GM20000 (cell line): ENCODE data around the gene S100A9.

Source experiments
- DNase-seq: peaks from one replicate; pipeline ENCODE4 v3.0.0; 2012; ENCODE audit warnings: low spot score
- TF ChIP-seq, protein P1 (sequence below): IDR thresholded peaks from 2 replicates; pipeline ENCODE4 v1.5.1; 2012; ENCODE audit warnings: mild to moderate bottlenecking, control low read depth; ENCODE audit errors: extremely low read depth, missing control alignments

The S100A9 gene

DNA sequence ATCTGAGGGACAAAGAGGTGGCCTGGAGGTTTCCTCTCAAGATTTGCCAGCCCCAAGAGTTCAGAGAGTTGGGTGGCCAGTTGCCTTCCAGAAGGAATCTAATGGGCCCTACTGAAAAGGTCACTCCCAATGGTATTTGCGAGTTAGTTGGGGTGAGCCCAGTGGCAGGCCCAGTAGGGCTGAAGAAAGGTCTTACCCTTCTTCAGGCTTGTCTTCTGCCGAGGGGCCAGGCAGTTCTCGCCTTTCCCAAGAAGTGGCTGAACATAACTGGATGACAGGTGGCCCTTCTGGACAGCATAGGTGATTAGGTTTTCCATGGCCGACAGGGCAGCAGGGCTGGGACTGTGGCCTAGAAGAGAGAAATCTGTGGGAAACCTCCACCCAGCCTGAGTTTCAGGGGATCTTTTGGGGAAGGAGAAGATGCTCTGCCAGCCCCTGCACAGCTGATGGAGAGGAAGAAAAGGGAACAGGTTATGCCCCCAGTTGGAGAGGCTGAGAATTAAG lies 16.2 kb upstream of the S100A9 start:
- TF ChIP-seq, protein P1, sequence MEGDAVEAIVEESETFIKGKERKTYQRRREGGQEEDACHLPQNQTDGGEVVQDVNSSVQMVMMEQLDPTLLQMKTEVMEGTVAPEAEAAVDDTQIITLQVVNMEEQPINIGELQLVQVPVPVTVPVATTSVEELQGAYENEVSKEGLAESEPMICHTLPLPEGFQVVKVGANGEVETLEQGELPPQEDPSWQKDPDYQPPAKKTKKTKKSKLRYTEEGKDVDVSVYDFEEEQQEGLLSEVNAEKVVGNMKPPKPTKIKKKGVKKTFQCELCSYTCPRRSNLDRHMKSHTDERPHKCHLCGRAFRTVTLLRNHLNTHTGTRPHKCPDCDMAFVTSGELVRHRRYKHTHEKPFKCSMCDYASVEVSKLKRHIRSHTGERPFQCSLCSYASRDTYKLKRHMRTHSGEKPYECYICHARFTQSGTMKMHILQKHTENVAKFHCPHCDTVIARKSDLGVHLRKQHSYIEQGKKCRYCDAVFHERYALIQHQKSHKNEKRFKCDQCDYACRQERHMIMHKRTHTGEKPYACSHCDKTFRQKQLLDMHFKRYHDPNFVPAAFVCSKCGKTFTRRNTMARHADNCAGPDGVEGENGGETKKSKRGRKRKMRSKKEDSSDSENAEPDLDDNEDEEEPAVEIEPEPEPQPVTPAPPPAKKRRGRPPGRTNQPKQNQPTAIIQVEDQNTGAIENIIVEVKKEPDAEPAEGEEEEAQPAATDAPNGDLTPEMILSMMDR: no peak
- peak; percentile 0 for DNase-seq

DNA sequence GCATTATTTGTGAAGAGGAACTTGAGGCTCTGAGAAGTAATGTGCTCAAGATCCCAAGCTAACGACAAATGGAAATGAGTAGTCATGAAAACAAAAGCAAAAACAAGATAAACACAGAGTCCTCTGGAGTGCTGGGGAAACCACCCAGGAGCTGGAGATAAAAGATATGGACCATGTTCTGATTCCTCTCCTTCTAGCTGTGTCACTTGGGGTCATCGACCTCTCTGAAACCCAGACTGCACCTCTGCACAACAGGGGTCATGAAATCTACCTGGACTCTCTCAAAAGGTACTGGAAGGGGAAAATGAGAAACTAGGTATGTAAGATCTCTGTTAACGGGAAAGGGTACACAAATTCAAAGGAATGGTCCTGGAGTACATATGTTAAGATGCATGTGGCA lies 15.5 kb upstream of the S100A9 start:
- no peak for DNase-seq
- TF ChIP-seq, protein P1: no peak

DNA sequence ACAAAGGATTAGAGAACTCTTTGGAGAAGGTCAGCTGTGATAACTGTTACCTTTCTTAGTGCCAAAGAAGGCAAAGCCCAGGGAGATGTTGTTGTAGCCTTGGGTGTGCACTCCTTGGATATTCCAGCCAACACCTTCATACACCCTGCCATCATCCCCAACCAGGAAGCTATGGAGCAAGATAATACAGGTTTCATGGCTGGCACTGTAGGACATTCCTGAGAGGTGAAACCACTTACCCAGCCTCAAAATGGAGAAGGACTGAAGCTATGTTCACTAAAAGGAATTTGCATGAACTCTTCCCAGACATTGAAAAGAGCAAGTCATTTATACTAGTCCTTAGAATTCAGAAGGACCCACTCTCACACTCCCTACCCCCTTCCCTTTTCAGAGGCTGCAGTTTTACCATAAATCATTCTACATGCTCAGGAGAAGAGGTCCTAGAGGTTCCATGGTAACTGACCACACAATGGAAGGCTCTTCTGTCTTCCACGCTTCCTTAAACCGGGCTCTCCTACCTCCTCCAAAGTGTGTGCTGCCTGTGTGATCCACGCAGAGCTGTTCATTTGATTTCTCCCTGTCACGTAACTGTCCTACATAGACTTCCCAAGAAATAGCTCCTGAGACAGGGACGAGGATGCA lies 14.5 kb upstream of the S100A9 start:
- TF ChIP-seq, protein P1: no peak
- DNase-seq: peak; percentile 1

DNA sequence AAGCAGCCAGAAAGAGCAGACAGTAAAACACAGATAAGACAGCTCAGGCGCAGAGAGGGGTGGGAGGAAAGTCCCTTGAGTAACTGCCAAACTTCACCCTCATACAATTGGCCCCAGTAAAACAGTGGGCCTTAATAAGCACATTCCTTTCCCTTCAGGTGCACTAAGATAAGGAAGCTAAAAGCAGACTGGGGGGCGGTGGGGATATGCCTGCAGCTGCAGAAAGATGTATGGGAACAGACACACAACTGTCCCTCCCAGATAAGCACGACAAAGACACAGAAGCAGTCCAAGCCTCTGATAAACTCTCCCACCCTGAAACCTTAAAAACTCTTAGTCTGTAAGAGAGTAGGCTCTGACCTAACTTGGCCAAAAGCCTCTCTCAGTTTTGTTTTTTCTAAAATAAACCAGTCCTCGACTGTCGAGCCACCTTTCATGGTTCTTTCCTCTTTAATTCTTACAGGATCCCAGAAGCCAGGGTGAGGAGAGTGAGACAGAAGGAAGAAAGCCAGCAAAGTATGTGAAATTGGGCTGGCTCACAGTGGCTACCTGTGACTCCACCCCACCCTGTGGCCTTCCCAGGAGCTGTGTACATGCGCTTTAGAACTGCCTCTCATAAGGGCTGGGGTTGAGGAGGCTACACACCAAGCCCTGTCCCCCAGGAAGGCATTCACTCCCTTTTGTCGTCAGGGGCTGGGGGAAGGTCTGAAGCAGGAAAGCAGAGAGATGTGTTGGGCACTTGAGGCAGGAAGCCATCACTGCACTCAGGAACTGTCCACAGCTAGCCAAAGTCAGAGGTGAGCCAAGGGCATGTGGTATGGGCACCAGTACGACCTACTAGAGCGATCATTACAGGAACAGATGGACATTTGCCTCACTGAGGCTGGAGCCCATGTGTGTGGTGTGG lies 13.6 kb upstream of the S100A9 start:
- TF ChIP-seq, protein P1: no peak
- peak; percentile 10 for DNase-seq

DNA sequence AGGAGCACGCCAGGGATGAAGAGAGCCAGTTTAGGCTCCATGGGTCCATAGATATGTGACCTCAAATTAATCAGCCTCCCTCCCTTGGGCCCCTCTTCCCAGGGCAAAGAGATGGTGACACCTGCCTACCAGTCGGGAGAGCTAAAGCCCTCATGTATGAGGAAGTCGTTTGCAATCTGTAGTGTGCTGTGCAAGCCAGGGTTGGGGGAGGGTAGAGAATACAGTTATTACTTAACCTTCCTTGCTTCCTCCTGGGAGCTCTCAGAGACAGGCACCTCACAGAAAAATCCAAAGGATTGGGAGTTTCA lies 13.0 kb upstream of the S100A9 start:
- peak; percentile 10 for DNase-seq
- TF ChIP-seq, protein P1: no peak

DNA sequence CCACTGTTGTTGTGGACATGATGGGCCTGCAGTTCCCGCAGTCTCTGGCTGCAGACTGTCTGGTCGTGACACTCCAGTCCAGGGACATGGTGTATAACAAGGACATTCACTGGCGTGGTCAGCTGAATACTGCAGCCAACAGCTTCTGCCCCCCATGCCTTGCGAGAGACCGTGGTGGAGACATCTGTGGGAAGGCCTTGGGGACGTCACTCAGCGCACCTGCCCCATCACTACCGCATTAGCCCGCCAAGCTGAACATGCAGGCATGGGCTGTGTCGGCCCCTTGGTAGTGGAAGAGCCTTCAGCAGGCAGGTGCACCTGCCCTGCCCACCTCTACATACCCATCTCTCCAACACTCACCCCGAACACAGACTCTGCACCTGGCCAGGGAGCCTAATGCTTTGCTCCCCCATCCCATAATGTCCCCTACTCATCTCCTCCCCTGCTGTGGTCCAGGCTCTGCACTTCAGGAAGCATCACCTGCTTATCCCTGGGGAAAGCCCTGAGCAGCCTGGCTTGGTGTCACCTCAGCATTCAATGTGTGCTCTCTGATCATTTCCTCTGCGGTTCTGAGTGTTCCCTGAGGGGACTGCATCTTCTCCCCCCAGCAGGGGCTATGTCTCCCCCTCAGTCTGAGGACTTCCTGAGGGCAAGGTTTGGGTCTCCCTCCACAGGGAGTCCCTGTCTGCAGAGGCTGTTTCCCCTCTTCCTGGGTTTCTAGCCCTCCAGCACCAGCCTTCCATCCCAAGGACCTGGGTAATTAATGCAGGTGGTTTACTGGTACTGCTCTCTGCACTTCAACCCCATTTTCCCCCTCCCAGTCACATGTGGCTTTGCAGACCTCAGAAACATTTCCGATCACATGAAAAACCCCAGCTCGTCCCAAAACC lies 12.2 kb upstream of the S100A9 start:
- DNase-seq: peak; percentile 29
- TF ChIP-seq, protein P1: no peak
